Bone marrow (tissue), 2 donors: ENCODE measurements around the gene ATXN1.

Source experiments
- DNase-seq, 2 donors: peaks; one replicate each; lab custom pipeline; 2025; lab: John Stamatoyannopoulos, UW

ATXN1 gene

DNA sequence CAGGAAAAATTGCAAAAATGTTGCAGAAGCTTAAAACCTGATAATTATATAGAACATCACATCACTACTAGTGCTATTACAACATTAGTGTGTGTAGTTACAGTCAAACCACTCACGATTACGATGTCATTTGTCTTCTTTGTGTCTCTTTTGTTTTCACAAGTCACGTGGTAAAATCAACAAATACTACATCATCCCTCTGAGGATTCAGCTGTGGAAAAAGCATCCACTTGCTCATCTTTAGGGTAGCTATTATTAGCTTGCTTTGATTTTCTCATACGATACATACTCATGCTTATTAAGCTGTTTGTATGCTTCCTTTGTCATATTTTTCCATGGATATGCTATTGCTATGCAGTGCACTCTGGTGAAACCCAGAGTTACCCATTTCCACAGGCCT is 22.2 kb upstream of the ATXN1 start:
- DNase-seq, result no peak

DNA sequence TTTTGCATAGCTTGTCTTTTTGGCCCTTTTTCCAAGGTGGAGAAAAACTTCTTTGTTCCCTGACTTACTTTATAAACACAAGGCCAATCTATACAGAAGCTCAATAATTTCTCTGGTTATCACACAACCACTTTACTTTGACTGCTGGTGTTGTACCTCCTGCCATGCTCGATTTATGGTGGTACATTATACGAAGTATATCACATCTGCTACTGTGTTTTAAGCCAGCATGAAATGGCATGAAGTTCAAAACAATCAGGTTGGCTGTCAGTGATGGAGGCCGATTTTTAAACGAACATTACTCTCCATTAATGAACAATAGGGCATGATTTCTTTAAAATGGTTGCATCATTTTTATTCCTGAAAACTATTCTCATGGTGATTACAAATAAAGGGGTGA is 21.0 kb upstream of the ATXN1 start:
- DNase-seq, result no peak

GRCh38 chr6:16781348-16782169 is 20.3 kb upstream of the ATXN1 start:
- no peak for DNase-seq

DNA sequence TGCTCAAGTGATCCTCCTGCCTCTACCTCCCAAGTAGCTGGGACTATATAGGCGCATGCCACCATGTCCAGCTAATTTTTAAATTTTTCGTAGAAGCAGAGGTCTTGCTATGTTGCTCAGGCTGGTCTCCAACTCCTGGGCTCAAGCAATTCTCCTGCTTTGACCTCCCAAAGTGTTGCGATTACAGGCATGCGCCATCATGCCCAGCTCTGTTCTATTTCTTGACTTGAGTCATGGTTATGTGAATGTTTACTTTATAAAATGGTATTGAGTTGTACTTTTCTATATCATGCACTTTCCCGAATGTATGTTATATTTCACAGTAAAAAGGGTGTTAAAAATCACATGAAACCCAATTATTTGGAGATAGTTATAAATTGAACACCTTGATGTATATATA is 17.3 kb upstream of the ATXN1 start:
- DNase-seq, result no peak

GRCh38 chr6:16777794-16778193 is 16.5 kb upstream of the ATXN1 start:
- DNase-seq, result no peak

DNA sequence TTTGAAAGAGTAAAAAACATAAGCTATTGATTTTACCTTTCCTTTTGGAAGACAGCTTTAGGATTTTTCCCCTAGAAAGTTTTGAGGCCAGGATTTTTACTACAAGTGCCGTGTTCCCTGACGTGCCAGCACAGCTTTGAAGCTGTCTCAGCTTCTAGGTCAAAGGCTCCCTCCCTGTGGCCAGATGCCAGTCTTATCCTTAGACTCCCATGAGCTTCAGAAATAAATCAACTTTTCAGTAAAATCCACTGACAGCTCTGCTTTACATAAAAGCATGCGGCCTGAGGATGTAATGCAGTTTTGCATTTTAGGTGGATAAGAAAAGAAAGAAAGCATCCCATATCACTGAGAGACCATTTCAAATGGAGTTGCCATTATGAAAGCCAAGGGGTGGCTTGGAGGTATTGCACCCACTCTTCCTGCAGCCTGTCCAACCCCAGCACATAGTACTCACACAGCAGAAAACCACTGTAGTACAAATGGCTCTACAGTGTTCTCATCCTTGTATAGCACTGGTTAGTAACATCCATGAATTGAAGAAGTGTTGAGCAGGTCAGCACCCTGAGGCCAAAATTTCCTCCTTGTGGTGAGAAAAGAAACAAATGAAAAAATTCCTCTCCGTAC is 15.2 kb upstream of the ATXN1 start:
- DNase-seq, result no peak

- no peak for DNase-seq
These were observed 13.2 kb upstream of the ATXN1 start for GRCh38 chr6:16774437-16774836.

GRCh38 chr6:16773362-16773761 is 12.1 kb upstream of the ATXN1 start:
- no peak for DNase-seq

DNA sequence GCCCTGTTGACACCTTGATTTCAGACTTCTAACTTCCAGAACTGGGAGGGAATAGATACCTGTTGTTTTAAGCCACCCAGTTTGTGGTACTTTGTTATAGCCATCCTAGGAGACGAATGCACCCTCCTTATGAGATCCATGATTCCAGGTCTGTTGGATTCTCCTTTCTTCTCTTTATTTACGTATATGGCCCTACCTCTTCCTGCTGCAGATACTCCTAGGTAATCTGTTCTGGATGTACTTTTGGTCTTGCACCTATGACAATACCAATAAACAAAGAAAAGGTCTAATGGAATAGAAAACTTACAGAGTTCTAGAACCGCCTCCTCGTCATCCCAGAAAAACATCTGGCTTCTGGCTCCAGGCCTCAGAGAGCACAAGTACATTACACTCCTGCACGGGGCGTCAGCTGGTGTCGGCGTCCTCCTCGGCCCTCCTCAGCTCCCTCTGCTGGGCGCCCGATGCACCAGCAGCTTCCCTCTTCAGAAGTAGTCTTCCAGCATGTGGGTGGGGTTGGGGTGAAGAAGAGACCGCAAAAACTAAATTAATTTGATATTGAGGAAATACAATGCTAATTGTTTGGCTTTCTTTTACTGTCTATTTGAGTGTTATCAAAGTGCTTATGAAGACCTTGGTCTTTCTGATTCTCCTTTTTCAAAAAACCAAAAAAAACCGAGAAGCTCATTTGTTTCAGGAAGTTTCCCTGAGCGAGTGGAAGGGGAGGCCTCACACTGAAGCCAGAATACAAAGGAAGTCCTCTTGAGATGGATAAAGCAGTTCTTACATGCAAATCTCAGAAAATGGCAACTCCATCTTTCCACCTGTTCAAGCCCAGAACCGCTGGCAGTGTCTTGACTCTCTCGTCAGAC is 9.7 kb upstream of the ATXN1 start:
- DNase-seq, result peak; percentile 26 to 54

- DNase-seq, result no peak
These were observed 8.7 kb upstream of the ATXN1 start for GRCh38 chr6:16769986-16770376.

- peak; percentile 14 to 96 for DNase-seq
These were observed 8.1 kb upstream of the ATXN1 start for GRCh38 chr6:16769131-16769985.

- DNase-seq, result no peak
These were observed 7.2 kb upstream of the ATXN1 start for GRCh38 chr6:16768477-16768830.

- DNase-seq, result no peak
These were observed 6.7 kb upstream of the ATXN1 start for GRCh38 chr6:16767765-16768476.

GRCh38 chr6:16766836-16767745 is 5.8 kb upstream of the ATXN1 start:
- no peak for DNase-seq

GRCh38 chr6:16766043-16766536 is 4.8 kb upstream of the ATXN1 start:
- DNase-seq, result no peak

DNA sequence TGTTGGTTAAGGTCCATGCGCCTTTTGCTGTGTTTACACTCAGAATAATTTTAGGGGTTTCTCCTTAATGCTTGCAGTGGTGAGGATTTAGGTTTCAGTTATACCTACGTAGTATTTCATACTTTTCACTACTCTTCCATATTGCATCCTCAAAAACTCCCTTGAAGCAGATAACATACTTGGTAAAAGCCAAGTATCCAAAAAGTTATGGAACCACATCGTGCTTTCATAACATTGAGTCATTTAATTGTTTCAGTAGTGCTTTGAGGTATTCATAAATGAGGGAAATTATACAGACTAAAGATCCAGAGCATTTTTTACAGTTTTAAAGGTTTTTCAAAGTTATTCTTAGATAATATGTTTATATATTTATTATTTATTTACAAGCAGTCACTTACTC is 4.0 kb upstream of the ATXN1 start:
- no peak for DNase-seq

- DNase-seq, result peak in 1 of 2 donors; percentile 28
These were observed 3.1 kb upstream of the ATXN1 start for GRCh38 chr6:16764188-16764950.

- DNase-seq, result peak in 1 of 2 donors; percentile 18
These were observed 1.6 kb upstream of the ATXN1 start for GRCh38 chr6:16762550-16763477.
